Erythroblast (primary cell): ENCODE data around the gene P3H2.
A peak's percentile ranks its signal among the peaks of the same experiment; 100 is the strongest.

ENCODE experiments used
- DNase-seq, 2 experiments: peaks; one replicate each; lab custom pipeline; 2025; lab: John Stamatoyannopoulos, UW
- GATA1 ChIP-seq: IDR thresholded peaks from 2 replicates; pipeline ENCODE4 v1.6.1; 2011; ENCODE audit warnings: low read depth, mild to moderate bottlenecking, control low read depth, low read length, moderate library complexity
- POLR2A ChIP-seq: IDR thresholded peaks from 2 replicates; pipeline ENCODE4 v1.6.1; 2011; ENCODE audit warnings: mild to moderate bottlenecking, low read length

P3H2 gene

DNA sequence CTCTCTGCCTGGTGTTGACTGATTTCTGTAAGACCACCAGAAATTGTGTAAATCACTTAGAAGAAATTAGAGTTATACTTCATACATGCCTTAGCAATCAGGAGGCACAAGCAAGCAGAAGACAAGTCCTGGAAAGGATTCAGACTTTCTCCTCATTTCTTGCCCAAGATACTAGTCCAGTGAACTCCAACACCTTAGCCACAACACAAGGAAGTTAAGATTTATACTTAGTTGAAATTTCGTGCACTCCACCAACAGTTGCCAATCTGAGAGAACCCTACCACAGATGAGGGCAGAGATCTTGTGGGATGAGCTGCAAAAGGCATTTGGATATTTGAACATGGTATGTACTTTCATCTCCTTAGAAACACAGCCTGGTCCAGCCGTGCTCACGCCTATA, 2.3 kb downstream of the P3H2 start:
- TF ChIP-seq GATA1 (no peak), POLR2A (no peak)
- DNase-seq, result no peak

DNA sequence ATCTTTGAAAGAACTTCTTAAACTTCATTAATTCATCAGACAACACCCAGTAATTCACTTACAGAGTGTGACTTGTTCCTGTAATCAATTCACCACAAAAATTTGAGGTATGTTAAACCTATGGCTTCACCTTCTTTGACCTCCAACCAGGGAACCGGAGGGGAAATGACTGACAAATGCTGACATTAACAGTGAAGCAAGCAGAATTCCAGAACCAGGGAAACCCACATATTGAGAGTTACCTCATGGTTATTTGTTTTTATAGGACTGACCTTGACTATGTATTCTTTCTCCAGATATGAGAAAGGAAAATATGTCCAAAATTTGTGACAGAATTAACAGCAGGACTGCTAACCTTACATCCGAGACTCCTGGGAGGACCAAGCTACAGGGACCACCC, 2.7 kb downstream of the P3H2 start:
- no peak for TF ChIP-seq GATA1
- TF ChIP-seq POLR2A, result no peak
- DNase-seq, result no peak

DNA sequence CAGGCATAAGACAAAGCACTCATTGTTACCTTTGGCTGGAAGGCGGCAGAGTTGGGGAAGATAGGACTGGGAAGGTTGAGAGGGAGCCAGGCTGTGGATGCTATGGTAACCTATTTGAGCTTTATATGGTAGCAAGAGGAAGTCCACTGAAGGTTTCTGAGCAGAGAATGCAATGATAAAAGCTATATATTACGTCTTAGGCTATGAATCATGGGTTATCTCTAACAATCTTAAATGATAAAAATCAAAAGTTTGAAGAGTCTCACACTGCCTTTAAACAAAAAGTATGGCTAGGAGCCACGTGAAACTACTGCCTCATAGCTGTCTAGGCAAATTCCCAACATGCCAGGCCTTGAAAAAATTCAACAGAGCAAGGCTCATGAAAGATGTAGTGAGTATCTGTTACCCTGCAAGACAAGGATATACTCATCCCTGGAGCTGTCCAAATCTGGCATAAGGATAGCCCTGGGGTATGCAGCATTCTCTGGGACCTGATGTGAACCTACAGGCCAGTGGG, 4.1 kb downstream of the P3H2 start:
- DNase-seq, result no peak
- TF ChIP-seq GATA1 (no peak), POLR2A (no peak)

DNA sequence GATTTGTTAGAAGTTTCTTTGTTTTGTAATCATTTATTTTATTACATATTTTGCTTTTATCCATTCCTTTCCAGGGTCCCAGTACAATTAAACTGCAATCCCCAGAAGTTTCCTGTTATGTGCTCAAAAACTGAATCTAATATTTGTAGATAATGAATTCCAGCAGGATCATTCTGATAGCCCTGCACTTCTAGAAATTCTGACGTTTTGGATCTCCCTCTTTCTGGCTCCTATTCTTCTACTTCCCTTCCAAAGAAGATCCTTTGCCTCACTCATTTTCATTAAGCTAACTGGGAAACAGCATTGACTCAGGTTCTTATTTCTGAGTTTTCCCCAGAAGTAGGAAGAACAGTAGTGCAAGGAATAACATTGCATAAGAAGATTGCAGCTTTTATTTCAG, 9.9 kb downstream of the P3H2 start:
- TF ChIP-seq GATA1 (no peak), POLR2A (no peak)
- no peak for DNase-seq

DNA sequence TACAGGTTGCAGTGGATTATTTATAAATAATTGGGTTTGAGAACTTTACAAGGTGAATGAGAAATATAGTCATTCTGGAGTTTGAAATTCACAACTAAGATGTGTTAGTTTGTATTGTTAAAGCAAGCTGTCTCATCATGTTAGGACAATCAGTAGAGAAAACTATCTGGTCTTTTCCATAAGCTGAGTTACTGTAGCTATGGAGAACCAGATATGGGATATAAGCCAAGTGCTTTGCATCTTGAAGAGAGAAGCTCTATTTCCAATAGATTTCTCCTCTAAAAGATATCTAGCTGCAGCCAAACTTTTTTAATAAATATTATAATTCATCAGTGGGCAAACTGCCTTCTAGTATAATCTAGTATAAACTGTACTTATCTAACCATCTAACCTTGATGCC, 11.3 kb downstream of the P3H2 start:
- DNase-seq, result no peak
- TF ChIP-seq POLR2A (no peak), GATA1 (no peak)

DNA sequence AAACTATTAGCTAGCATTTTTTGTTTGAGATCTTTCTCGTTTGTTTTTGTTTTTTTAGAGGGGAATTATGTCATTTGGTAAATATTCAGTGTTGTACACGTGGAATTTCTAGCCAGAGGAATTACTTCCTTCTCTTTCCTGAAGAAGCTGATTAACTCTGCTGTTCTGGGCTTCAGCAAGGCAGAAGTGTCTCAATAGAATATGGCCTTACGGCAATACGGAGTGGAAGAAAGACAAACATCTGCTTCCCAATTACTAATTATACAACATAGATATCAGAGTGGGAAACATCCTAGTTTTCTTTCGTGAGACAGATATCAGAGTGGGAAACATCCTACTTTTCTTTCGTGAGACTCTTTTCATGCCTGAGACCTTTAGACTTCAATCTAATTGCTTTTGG, 11.9 kb downstream of the P3H2 start:
- DNase-seq, result no peak
- TF ChIP-seq GATA1 (no peak), POLR2A (no peak)

DNA sequence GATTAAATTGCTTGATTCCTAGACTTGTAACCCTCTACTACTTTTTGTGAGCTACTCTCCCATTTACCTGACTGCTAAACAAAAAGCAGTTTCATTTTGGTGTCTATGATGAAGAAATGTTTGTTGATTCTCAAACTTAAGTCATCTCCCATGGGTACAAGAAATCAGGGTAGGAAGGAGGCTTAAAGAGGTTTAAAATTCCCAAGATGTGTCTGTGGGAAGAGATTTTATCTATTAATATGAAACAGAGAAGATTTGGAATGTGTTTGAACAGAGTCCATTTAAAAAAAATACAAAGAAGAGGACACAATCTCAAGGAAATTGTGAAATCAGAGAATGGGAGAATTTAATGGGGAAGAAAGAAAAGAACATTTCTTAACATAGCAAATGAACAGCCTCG, 14.8 kb downstream of the P3H2 start:
- TF ChIP-seq POLR2A, result no peak
- no peak for DNase-seq

DNA sequence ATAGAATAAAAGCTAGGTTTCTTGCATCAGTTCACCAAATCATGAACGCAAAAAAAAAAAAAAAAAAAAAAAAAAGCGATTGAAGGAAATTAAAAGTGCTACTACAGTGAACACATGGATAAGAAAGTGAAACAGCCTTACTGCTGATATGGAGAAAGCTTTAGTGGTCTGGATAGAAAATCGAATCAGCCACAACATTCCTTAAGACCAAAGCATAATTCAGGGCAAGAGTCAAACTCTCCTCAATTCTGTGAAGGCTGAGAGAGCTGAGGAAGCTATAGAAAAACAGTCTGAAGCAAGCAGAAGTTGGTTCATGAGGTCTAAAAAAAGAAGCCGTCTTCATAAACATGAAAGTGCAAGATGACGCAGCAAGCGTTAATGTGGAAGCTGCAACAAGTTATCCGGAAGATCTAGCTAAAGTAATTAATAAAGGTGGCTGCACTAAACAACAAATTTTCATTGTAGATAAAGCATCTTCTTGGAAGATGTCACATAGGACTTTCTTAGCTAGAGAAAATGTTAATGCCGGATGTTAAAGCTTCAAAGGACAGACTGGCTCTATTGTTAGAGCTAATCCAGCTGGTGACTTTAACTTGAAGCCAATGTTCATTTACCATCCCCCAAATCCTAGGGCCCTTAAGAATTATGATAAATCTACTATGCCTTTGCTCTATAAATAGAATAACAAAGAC, 19.2 kb downstream of the P3H2 start:
- peak; percentile 3 to 15 for DNase-seq
- TF ChIP-seq POLR2A (no peak), GATA1 (no peak)

DNA sequence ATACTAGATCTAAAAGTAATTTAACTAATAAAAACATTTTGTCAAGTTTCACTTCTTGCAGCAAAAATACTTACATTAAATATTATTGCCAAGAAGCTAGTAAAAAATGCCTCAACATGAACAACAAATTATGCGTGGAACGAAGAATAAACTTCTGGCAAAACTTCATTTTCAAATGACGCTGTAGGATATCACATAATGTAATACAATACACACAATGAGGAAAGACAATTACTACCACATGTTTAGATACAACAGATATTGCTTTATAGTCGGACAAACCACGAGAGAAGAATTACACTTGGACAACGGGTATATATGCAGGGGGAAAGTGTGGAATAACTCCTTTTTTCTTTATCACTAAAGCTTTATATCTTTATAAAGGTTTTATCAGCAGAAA, 21.6 kb downstream of the P3H2 start:
- no peak for TF ChIP-seq POLR2A
- no peak for TF ChIP-seq GATA1
- DNase-seq, result no peak

DNA sequence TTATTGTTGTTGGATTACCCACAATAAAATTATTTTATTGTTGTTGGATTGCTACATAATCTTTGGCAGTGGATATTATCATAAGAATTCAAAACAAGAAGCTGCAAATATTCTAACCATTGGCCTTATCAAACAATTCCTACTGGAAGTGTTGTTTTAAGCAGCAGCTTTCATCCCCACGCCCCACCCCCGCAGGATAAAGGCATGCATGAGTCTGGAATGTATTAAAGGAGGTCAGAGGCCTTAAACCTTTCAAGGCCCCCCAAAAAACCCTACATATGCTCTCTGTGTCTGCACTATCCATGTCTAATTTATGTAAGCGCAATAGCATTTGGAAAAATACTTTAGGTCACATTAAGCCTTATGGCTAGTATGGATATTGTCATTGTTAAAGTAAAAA, 23.1 kb downstream of the P3H2 start:
- no peak for DNase-seq
- TF ChIP-seq POLR2A, result no peak

DNA sequence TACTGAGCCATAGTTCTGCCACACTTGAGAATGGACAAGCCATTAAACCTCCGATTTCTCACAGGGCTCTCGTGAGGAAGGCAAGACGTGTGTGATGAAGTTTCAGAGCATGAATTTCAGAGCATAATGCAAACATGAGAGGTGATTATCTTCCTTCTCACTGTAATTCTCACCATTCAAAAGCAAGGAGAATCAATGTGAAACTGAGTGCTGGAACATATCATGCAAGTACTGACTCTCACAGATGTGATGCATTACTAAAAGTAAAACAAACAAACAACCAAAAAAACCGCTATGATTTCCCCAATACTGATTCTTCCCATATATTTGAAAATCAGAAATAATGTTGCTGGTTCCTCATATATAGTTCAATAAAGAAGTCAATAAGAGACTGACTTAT, 23.7 kb downstream of the P3H2 start:
- TF ChIP-seq GATA1 (no peak), POLR2A (no peak)
- DNase-seq, result no peak

DNA sequence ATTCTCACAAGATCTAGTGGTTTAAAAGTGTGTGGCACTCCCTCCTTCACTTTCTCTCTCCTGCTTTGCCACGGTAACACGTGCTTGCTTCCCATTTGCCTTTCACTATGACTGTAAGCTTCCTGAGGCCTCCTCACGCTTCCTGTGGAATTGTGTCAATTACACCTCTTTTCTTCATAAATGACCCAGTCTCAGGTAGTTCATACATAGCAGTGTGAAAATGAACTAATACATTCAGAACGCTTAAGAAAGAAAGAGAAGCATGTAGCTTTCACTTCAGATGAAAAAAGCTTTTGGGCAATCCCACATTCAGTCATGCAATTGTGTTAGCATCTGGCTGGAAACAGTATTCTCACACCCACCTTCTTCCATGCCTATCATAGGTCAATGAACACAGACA, 24.4 kb downstream of the P3H2 start:
- no peak for DNase-seq
- TF ChIP-seq POLR2A (no peak), GATA1 (no peak)

DNA sequence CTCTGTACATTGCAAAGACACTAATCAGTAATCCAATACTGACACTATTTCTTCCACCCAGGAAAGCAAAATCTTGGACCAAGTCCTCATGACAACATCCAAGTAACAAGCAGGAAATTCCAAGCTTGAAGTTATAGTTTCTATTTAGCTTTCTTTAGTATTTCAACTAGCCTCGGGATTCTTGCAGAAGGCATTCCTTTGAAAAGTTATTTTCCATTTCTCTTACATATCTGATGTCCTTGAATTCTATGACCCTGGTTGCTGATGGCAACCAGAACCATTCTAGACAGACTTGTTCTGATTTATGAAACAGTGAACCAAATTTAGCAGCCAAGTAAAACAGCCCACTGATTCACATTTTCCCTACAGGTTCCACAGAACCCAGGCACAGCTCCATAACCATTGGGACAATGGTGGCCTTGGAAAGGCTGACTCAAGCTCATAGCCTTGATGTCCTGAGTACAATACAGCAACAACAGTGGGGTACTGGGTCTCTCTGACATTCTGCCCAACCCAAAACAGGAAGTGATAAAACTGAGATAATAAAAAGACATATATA, 26.5 kb downstream of the P3H2 start:
- no peak for DNase-seq
- TF ChIP-seq GATA1, result no peak
- no peak for TF ChIP-seq POLR2A

DNA sequence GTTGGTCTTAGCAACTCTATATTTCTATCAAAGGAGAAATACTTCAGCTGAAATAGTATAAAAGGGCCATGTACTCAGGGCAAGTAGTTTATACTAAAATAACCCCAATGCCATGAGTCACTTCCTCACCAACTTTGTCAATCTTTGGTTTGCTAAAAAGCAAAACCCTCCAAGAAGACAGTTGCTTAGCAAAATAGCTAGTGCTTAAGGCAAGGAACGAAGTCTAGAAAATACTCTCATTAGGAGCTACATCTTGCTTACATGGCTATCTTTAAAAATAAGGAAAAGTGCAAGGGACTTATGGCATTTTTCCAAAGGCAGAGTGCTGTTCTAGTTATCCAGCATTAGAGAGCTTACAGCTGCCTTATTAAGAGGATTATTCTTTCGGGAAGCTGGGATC, 28.4 kb downstream of the P3H2 start:
- no peak for TF ChIP-seq POLR2A
- no peak for TF ChIP-seq GATA1
- DNase-seq, result no peak

DNA sequence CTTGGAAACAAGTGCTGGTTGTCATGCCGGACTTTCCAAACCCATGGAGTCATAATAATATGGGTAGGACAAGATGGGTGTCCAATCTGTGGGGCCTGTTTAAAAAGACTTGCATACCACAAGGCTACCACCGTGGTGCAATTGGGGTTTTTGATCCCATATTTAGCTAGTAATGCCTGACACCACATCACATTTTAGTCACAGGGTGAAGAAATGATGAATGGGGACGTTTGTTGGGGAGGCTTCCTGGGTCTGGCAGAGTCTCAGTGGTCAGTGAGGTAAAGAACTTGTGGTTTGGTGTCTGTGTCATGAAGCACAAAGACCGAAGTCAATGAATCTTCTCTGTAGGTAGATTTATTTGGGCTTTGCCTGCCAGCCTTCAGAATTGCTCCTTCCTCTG, 31.0 kb downstream of the P3H2 start:
- no peak for TF ChIP-seq GATA1
- no peak for DNase-seq

DNA sequence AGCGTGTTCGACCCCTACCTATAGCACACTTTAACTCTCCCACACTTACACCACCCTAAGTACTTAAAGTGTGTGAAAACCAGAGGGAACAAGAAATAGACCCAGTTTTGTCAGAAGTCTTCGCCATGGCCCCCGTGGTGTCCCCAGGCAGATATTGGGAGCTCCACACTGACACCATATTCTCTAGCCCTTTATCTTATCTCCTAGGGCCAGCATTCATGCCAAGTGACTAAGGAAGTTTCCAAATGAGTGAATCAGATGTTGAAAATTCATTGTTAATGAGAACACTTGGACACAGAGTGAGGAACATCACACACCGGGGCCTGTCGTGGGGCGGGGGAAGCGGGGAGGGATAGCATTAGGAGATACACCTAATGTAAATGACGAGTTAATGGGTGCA, 31.8 kb downstream of the P3H2 start:
- peak; percentile 45 to 65 for DNase-seq

More for the DNA sequence above, 31.8 kb downstream of the P3H2 start:
- no peak for TF ChIP-seq POLR2A
- TF ChIP-seq GATA1, result no peak
